Esophagus muscularis mucosa (tissue), 4 donors: ENCODE data around the gene THSD4. TPM values are rescaled to one million over a fixed set of nuclear protein-coding genes. Genes with fewer than 3 reads are reported as not detected.
"Not testable (repeated sequence)": the region's sequence is repeated elsewhere in the genome, so short reads cannot be mapped to it uniquely, and the experiment has no call there.

Source experiments
- DNase-seq: peaks from one replicate; pipeline ENCODE4 v3.0.0-alpha.2; 2017; ENCODE audit errors: extremely low spot score
- H3K27ac ChIP-seq, 4 donors: fragments of 200-600 bp; sonication (generic); replicated peaks in 1 of 4; 1 replicate in 3 of 4; 2 replicates in 1 of 4; pipeline ENCODE4 v1.5.1; 2016 to 2019; ENCODE audit warnings: mild to moderate bottlenecking in 1 of 4
- H3K27me3 ChIP-seq, 4 donors: fragments of 200-600 bp; sonication (generic); one replicate each; pipeline versions ENCODE4 v1.5.1 to v1.6.0; 2016 to 2019
- H3K36me3 ChIP-seq, 4 donors: fragments of 200-600 bp; sonication (generic); one replicate each; pipeline ENCODE4 v1.5.1; 2016 to 2019
- H3K4me1 ChIP-seq, 4 donors: fragments of 200-600 bp; sonication (generic); one replicate each; pipeline ENCODE4 v1.5.1; 2016 to 2019
- H3K4me3 ChIP-seq, 4 donors: fragments of 200-600 bp; sonication (generic); 1 replicate in 2 of 4; 2 replicates in 2 of 4; pipeline ENCODE4 v1.5.1; 2016 to 2019; ENCODE audit warnings: mild to moderate bottlenecking in 4 of 4, moderate library complexity in 1 of 4
- H3K9me3 ChIP-seq, 4 donors: fragments of 200-600 bp; sonication (generic); 1 replicate in 3 of 4; 2 replicates in 1 of 4; pipeline ENCODE4 v1.5.1; 2016 to 2019
- EP300 ChIP-seq: sonication (generic); formaldehyde crosslinking; IDR thresholded peaks from one replicate; pipeline ENCODE4 v1.6.1; 2017; ENCODE audit warnings: antibody characterized with exemption
- POLR2A ChIP-seq: fragments of 450-650 bp; IDR thresholded peaks from one replicate; pipeline ENCODE4 v1.6.1; 2017; ENCODE audit warnings: antibody characterized with exemption, moderate library complexity, mild to moderate bottlenecking, low read depth
- POLR2AphosphoS5 ChIP-seq, 2 donors: sonication (generic); formaldehyde crosslinking; IDR thresholded peaks; one replicate each; pipeline ENCODE4 v1.6.1; 2017; ENCODE audit warnings: antibody characterized with exemption in 2 of 2
- WGBS: methylation state at CpG from one replicate; pipeline ENCODE4 v1.1.5; 2018; 5-methylcytosine and 5-hydroxymethylcytosine counted together
- intact Hi-C: fragments of 100-400 bp; cut with DNase I; formaldehyde crosslinking; loops from one replicate; pipeline ENCODE4 v1.15.1; 2023
- total RNA-seq, 4 donors: library from RNA; depleted of rRNA; stranded (reverse); fragments of >200 nt; gene quantifications; one replicate each; pipeline versions ENCODE4 v1.1.0 to v1.2.1, GENCODE V29; 2016
- TF ChIP-seq, protein P1 (sequence below), 3 experiments: fragments of 200-600 bp in 2 of 3; fragments of 450-650 bp in 1 of 3; sonication (generic) in 2 of 3; IDR thresholded peaks; one replicate each; pipeline ENCODE4 v1.5.1; 2017 to 2019; ENCODE audit warnings: antibody characterized with exemption in 3 of 3, mild to moderate bottlenecking in 2 of 3, moderate library complexity in 1 of 3

Gene THSD4
- total RNA-seq, 4 donors from 2014 or later = 3.2 to 6.6 (median 5.6) TPM

DNA sequence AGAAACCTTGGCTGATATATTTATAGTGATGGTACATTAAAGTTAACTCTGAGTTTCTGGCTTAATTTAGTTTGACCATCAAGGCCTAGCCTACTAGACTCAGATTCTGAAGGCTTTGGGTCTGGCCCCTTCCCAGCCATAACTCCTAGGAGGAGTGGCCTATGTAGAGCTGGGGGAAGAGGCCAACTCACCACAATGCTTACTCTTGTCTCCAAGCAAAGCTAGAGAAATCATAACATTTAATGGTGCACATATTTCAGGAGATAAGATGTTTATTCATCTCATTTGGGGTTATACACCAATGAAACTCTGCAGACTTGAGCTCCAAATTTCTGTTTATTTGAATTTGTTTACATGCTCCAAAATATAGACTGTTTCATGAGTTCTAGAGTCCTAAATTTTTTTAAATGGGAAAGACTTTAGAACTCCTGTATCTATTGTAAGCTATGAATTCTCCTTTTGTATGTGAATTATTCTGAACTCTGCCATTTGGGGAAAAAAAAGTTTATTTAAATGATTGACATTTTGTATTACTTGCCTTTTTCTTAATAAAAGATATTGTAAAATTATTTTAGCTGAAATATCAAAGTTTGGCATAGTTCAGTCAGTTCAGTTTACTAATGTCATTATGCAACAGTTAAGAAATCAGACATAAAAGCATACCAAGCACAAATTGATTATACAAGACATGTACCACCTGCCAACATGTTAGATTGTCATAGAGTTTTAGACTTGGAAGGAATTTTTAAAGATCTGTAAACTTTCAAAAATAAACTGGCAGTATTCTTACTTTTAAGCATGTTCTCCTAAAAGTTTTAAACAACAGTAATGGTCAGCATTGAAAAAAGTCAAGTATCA lies 551.7 kb downstream of the THSD4 start:
- peak; percentile 57 for DNase-seq
- Histone ChIP-seq H3K4me1 (peaks cover 0 to 13% (median 10%) of the 10 kb centered on the region in 4 donors), H3K27ac (no peak overlapping the region), H3K36me3 (no peaks in the 10 kb centered on the region), H3K9me3 (no peaks in the 10 kb centered on the region), H3K27me3 (no peaks in the 10 kb centered on the region), H3K4me3 (no peak overlapping the region)
- intact Hi-C loops = no loop called here
- TF ChIP-seq EP300 (no peak), POLR2A (no peak), POLR2AphosphoS5 (IDR thresholded peaks at IDR 0.05) (no peak)
- TF ChIP-seq, protein P1, sequence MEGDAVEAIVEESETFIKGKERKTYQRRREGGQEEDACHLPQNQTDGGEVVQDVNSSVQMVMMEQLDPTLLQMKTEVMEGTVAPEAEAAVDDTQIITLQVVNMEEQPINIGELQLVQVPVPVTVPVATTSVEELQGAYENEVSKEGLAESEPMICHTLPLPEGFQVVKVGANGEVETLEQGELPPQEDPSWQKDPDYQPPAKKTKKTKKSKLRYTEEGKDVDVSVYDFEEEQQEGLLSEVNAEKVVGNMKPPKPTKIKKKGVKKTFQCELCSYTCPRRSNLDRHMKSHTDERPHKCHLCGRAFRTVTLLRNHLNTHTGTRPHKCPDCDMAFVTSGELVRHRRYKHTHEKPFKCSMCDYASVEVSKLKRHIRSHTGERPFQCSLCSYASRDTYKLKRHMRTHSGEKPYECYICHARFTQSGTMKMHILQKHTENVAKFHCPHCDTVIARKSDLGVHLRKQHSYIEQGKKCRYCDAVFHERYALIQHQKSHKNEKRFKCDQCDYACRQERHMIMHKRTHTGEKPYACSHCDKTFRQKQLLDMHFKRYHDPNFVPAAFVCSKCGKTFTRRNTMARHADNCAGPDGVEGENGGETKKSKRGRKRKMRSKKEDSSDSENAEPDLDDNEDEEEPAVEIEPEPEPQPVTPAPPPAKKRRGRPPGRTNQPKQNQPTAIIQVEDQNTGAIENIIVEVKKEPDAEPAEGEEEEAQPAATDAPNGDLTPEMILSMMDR (IDR thresholded peaks at IDR 0.05) = no peak

DNA sequence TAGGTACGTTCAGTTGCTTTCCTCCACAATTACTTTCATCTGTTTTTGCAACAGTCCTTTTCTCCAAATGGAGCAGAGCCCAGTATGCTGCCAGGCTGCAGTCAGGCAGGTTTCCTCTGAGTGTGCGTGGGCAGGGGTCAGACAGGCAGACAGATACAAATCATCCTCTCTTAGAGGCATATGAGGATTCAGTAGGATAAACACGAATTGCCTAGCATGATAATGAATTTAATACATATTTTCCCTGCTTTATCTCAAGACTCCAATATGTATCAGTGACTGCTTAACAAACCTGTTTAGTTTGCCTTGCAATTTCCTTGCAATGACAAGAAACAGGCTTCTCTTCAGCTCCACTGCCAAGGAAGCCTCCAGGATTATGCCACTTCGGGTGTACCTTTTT lies 554.4 kb downstream of the THSD4 start:
- no peaks in the 10 kb centered on the region for H3K27me3 ChIP-seq
- no peak overlapping the region for H3K4me3 ChIP-seq
- intact Hi-C loops = no loop called here
- DNase-seq = peak; percentile 66
- H3K27ac ChIP-seq = no peak overlapping the region
- WGBS = 47% methylated on average over 4 of the region's 4 CpGs
- no peak for TF ChIP-seq POLR2A
- no peak for TF ChIP-seq EP300
- TF ChIP-seq, protein P1 (IDR thresholded peaks at IDR 0.05) = no peak
- no peak for TF ChIP-seq POLR2AphosphoS5 (IDR thresholded peaks at IDR 0.05)
- no peaks in the 10 kb centered on the region for H3K36me3 ChIP-seq
- H3K4me1 ChIP-seq = peaks cover 0 to 13% (median 9%) of the 10 kb centered on the region in 4 donors
- H3K9me3 ChIP-seq = no peaks in the 10 kb centered on the region

DNA sequence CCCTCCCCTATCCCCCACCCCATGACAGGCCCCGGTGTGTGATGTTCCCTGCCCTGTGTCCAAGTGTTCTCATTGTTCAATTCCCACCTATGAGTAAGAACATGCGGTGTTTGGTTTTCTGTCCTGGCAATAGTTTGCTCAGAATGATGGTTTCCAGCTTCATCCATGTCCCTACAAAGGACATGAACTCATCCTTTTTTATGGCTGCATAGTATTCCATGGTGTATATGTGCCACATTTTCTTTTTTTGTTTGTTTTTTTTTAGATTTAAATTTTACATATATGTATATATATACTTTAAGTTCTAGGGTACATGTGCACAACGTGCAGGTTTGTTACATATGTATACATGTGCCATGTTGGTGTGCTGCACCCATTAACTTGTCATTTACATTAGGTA lies 555.0 kb downstream of the THSD4 start:
- DNase-seq, H3K9me3 ChIP-seq, H3K36me3 ChIP-seq, H3K4me3 ChIP-seq, intact Hi-C loops, H3K27me3 ChIP-seq, H3K27ac ChIP-seq: not testable (repeated sequence)
- peaks cover 0 to 13% (median 9%) of the 10 kb centered on the region in 4 donors for H3K4me1 ChIP-seq
- 91% methylated on average over 3 of the region's 3 CpGs for WGBS

DNA sequence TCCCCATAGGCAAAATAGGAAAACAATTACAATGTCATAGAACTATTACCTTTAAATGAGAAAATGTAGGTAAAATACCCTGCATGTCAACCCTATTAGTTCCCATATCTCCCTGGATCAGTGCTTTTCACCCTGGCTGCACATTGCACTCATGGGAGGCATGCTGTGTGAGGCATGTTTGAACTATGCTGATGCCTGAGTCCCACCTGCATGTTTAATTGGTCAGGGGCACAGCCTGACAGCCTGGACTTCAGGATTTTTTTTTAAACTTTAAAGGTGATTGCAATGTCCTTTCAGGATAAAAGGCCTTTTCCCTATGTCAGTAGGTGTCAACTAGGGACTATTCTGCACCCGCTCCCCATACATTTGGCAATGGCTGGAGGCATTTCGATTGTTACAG lies 559.1 kb downstream of the THSD4 start:
- Histone ChIP-seq H3K9me3 (no peaks in the 10 kb centered on the region), H3K4me3 (no peak overlapping the region), H3K27ac (no peak overlapping the region), H3K27me3 (no peaks in the 10 kb centered on the region), H3K4me1 (peaks cover 20 to 33% (median 25%) of the 10 kb centered on the region in 4 donors), H3K36me3 (no peaks in the 10 kb centered on the region)
- intact Hi-C loops = no loop called here
- TF ChIP-seq, protein P1 (IDR thresholded peaks at IDR 0.05) = no peak
- TF ChIP-seq POLR2AphosphoS5 (IDR thresholded peaks at IDR 0.05) (no peak), POLR2A (no peak), EP300 (no peak)
- peak; percentile 57 for DNase-seq
- 100% methylated on average over 2 of the region's 2 CpGs for WGBS

DNA sequence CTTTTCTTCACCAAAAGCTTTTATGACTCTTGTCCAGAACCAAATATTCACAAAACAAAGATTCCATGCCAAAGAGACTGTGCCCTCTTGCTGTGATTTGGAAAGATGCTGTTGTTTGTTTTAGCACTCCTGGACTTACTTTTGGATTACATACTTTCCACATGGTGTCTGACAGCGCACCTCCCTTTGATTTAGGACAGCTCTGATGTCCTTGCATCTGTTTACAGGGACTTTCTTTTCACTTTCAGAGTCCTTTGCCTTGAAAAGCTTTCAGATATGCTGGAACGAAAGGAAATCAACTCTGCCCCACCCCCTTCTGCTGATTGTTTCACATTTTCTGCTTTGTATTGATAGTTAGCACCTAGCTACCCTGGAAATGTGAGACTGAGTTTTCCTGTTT lies 562.1 kb downstream of the THSD4 start:
- H3K4me1 ChIP-seq = peaks cover 28 to 37% (median 32%) of the 10 kb centered on the region in 4 donors
- 33% methylated on average over 2 of the region's 2 CpGs for WGBS

More for the DNA sequence above, 562.1 kb downstream of the THSD4 start:
- Histone ChIP-seq H3K4me3 (no peak overlapping the region), H3K9me3 (no peaks in the 10 kb centered on the region), H3K27me3 (no peaks in the 10 kb centered on the region), H3K36me3 (no peaks in the 10 kb centered on the region), H3K27ac (peak overlapping the region in 3 of 4 donors; percentile 25 to 42 (median 32))
- intact Hi-C loops = no loop called here
- no peak for DNase-seq
- no peak for TF ChIP-seq POLR2A
- no peak for TF ChIP-seq EP300
- no peak for TF ChIP-seq POLR2AphosphoS5 (IDR thresholded peaks at IDR 0.05)
- TF ChIP-seq, protein P1 (IDR thresholded peaks at IDR 0.05) = no peak
